HG03571 (cell line): Measurements from ENCODE around the gene MEGF6.

Experiments
- ATAC-seq: cut with Tn5 transposase; IDR thresholded peaks from one replicate; pipeline ENCODE4 v1.9.1; 2021; ENCODE audit not compliant: unreplicated experiment

MEGF6 gene

DNA sequence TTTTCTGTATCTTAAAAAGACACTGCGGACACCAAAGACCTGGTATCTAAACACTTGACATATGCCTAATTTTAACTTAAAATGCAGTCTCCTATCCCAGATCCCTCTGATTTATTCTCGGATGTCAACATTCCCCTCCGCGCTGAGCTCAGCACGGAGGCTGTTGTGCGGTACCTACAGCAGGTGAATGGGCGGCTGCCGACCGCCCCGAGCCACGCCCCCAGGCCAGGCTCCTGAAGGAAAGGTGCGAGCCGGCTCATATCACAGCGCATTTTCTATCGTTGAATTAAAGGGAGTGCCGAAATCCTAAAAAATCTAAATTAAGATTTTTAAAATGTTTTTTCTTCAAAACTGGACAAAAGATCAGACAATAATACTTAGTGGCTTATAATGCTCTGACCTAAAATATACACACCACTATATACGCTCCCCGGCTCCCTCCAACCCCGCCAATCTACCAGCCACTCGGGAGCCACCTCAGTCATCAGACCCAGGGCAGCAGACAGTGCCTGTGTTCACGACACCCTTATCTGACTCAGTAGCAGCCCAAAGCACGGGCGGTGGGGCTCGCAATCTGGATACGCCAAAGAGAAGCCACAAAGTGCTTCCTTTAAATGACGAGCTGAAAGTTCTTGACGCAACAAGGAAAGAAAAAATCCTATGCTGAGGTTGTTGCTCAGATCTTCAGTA is 34.5 kb upstream of the MEGF6 start:
- no peak for ATAC-seq

DNA sequence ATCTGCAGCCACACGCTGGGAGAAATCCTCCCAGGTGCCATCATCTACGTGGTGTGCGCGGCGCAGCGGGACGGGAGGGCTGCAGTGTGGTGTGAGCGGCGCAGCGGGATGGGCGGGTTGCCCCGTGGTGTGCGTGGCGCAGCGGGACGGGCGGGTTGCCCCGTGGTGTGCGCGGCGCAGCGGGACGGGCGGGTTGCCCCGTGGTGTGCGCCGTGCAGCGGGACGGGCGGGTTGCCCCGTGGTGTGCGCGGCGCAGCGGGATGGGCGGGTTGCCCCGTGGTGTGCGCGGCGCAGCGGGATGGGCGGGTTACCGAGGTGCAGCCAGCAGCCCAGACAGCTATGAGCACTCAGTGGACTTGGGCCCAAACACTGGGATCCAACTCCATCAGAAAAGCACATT is 33.9 kb upstream of the MEGF6 start:
- no peak for ATAC-seq

DNA sequence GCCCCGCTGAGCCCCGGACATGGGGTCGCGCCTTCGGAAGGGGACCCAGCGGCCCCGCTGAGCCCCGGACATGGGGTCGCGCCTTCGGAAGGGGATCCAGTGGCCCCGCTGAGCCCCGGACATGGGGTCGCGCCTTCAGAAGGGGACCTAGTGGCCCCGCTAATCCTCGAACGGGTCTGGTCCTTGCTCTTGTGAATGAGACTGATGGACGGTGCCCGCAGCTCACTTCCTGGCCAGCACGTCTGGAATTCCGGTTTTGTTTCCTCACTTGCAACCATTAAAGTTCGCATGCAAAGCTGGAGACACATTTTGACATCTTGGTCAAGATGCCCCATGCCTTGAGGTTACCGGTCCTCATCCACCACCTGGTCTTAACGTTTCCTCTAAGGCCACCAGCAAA is 33.0 kb upstream of the MEGF6 start:
- no peak for ATAC-seq

DNA sequence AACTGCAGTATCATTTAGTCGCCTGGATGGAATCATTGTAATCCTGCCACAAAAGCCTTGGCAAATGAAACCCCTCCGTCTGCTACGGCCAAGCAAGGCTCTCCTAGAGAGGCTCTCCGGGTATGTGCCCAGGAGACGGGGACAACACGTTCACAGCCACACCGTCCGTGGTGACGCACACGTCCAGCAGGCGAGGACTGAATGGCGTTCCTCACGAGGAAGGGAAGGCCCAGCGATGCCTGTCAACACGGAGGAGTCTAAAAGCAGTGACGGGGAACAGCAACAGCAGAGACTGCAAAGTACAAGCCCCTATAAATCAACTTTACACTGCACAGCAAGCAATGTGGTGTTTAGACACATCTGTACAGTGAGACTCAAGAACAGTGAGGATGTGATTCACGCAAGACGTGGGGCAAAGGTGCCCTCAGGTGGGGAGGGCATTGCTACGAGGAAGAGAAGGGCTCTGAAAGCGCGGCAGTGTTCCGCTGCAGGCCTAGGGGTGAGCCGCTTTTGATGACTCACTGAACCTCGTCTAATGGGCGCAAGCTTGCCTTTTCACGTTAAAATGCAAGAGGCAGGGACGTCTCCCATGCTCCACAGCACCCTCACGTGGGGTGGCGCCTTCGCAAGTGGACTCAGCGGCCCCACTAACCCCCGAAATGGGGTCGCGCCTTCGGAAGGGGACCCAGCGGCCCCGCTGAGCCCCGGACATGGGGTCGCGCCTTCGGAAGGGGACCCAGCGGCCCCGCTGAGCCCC is 31.8 kb upstream of the MEGF6 start:
- no peak for ATAC-seq

DNA sequence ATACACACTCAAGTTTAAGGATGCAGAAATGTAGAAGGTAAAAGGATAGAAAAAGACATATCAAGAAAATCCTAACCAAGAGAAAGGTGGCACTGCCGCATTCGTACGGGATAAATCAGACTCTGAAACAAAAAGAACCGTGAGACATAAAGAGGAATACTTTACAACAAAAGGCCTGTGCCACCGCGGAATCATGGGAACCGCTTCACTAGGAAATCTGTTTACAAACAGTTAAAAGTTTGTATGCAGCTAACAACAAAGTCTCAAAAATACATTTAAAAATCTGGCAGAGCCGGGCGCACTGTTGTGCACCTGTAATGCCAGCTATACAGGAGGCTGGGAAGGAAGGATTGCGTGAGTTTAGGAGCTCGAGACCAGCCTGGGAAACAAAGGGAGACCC is 30.5 kb upstream of the MEGF6 start:
- no peak for ATAC-seq

DNA sequence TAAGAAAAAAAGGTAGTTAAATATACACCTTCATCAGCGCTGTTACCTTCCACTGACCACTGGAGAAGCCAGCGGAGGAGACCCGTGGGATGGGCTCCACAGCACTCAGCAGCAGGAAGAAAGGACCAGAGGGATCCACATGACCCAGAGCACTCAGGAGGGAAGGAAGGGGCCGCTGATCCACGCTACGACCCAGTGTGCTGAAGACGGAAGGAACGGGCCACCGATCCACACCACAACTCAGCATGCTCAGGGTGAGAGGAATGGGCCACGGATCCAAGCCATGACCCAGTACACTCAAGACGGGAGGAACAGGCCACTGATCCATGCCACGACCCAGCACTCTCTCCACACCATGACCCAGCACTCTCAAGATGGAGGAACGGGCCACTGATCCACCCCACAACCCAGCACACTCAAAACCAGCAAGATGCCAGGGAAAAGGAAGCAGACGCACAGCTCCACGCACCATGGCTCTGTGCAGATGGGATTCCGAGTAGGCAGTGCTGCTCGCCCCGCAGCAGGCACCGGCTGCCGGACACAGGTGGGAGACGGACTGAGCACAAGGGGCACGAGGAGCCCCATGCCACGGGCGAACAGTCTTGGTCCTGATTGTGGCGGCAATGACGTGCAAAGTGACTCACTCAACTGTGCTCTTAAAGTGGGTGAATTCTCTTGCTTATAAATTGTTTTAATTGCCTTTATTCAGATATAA is 29.9 kb upstream of the MEGF6 start:
- ATAC-seq = no peak

DNA sequence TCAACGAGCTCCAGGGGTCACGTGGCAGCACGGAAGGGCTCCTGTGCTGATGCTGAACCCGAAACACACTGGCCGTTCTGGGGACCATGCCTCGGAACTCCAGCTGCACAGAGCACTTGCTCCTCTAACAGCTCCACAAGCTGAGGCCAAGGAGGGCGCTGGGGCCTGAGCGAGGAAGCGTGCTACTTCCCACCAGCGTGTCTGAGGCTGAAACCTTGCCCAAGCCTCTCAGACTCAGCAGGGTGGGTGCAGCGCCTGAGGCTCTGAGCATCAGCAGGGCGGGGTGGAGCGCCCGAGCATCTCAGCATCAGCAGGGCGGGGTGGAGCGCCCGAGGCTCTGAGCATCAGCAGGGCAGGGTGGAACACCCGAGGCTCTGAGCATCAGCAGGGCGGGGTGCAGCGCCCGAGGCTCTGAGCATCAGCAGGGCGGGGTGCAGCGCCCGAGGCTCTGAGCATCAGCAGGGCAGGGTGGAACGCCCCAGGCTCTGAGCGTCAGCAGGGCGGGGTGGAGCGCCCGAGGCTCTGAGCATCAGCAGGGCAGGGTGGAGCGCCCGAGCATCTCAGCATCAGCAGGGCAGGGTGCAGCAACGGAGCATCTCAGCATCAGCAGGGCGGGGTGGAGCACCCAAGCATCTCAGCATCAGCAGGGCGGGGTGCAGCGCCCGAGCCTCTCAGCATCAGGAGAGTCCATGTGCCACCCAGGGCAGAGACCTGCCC is 29.0 kb upstream of the MEGF6 start:
- ATAC-seq = no peak

DNA sequence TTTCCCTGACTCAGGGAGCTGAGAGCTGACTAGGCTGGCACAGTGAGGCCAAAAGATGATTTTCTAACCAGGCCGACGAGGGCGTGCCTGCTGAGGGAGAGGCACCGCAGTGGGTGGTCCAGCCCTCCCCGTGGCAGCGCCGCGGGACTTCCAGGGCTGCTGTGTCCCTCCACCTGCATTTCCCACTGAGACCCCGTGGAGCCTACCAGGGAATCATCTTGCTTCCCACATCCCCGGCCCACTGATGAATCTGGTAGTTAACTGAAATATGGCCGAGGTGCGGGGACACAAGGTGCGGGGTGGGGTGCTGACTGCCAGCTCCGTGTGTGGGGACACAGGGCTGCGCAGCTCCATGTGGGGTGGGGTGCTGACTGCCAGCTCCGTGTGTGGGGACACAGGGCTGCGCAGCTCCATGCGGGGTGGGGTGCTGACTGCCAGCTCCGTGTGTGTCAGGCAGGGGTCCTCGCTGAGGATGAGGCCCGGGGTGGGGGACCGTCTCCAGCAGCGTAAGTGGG is 28.1 kb upstream of the MEGF6 start:
- ATAC-seq = no peak

DNA sequence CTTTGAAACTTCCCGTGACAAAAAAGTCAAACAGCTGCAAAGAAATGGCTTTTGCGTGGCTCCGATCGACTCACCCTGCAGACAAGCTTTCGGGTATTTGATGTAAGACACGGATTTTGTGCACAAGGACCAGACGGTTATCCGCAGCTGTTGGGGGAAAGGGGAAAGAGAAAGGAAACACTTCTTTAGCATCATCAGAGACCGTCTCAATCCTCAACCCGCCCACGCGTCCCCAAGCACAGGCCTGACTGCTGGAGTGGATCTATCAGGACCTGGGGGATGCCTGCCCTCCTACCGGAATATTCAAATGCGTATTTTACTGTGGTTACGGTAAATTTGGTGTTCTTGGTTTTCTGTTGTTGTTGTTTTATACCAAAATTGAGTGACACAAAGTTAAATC is 27.4 kb upstream of the MEGF6 start:
- no peak for ATAC-seq

DNA sequence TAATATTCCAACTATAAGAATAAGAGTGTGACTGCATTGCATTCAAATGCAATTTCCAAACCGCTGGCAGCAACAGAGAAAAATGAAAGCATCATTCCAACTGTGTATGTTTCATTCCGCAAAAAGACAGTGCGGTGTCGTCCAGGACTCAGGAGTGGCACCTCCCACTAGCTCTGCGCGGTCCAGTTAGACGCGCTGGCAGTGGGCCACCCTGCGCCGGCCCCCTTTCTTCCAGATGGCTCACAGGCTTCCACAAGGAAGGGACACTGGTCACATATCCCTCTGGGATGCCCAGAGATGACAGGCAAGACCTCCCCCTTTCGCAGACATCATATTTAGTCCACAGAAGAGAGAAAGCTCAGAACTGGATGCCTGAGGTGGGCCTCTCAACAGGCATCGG is 26.7 kb upstream of the MEGF6 start:
- no peak for ATAC-seq

DNA sequence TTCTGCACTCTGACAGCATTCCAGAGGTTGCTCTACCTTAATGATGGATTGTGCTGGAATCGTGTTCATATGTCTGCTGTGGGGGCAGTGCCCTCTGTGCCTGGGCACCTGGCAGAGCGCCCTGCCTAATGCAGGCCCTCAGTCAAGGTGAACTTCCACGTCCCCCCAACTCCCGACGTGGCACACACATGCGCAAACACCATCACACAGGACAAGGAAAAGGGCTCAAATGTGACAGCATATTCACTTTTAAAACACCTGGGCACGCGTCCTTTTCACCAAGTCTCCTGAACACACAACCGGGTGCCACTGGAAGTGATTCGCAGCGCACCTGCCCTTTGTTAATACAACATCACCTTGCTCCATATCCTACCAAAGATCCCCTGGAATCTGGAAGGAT is 25.2 kb upstream of the MEGF6 start:
- no peak for ATAC-seq

DNA sequence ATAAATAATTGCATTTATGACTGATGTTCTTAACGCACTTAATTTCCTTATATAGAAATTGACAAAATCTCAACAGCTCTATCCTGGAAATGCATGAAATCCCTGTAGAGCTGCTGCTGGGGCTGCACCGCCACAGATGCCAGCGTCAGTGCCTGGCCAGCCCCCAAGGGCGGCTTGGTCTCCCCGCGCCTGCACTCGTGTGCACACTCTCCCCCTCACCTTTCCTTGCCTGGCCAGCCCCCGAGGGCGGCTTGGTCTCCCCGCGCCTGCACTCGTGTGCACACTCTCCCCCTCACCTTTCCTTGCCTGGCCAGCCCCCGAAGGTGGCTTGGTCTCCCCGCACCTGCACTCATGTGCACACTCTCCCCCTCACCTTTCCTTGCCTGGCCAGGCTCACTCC is 24.8 kb upstream of the MEGF6 start:
- no peak for ATAC-seq

DNA sequence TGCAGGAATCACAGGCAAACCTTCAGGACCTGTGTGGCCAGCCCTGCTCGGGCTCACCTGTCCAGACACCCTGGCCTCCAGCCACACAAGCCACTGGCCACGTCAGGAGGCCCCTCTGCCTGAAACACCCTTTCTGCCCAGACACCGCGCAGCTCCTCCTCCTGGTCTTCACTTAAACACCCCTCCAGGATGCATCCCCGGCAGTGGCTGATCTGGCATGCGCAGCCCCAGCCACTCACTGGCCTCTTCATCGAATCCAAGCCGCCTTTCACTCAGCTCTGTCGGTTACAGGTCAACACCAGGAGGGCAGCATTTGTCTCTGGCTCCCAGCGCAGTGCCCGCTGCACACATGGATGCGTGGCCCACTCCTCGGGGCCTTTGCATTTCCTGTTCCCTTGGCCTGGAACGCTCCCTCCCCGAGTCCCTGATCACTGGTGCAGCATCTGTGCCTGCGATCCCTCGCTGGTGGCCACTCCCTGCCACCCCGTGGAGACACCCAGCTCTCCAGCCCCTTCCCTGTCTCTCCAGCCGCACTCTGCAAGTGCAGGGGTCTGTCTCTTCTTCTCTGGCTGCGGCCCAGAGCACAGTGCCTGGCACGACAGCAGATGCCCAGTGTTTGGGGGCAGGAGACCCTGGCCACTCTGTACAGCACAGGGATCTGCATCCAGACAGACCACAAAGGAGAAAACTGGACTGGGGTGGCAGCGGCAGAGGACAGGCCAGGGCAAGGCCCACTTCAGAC is 22.9 kb upstream of the MEGF6 start:
- no peak for ATAC-seq

DNA sequence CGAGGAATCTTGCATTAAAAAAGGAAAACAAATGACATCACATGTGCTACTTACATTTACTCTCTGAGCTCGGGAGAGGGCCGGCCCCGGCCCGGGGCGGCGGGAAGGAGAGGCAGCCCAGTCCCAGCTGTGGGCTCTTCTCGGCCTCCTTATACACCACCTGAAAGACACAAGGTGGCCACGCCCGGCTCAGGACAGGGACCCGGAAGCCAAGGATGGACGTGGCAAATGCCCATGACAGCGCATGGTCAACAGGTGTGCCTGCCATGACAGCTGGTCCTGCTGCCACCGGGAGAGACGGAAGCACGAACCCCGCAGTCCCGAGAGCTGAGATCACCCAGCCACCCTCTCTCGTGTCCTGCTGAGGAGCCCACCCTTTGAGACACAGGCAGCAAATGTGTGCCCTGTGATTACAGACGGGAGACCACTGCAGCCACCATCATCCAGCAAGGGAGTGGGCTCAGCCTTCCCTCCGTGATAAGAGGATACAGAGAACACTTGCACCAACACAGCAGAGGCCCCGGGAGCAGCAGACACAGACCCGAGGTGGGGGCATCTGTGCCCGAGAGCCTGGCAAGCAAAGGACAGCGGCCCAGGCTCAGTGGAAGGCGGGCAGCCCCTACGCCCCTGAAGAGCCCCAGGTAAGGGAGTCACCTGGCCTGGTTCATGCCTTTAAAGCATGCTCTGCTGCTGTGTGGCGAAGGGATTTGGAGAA is 22.2 kb upstream of the MEGF6 start:
- no peak for ATAC-seq

DNA sequence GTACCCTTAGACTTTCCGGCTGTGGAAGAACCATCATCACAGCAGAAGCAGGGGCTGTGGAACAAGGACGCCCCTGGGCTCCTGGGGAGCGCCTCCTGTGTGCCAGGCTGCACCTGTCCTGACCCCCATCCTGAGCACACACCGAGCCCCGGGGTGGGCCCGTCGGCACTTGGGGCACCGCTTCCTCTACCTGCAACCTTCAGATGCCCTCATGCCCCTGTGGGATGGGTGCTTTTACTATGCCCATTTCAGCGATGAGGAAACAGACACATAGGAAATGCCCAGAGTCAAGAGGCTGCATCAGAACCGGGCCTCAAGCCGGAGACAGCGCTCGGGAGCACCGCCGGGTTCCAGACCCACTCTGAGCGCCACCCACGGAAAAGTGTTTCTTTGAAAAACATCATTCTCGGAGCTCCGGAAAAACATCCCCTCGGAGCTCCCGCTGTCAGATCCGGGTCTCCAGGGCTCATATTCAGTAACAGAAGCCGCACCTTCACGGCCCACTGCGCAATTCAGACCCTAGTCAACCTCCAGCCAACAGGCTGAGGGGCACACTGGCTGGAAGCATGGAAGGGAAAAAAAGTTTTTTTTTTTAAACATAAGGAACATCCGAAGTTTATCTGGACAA is 21.5 kb upstream of the MEGF6 start:
- no peak for ATAC-seq

DNA sequence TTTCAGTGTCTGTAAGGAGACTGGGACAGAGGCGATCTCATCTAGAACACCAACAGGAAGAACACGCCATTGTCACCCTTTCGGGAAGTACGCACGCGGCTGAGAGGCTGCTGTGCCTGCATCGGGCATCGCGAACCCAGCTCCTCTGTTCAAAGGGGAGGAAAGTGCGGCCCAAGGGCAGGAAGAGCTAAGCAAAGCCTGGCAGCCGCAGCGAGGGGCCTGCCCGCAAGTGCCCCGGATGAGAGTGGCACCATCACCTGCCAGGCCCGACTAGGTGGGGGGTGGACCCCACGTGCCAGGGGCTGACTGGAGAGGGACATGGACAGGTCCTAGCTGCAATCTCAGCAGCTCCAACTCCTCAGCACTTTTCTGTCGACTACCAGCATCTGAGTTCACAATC is 21.0 kb upstream of the MEGF6 start:
- ATAC-seq = no peak

DNA sequence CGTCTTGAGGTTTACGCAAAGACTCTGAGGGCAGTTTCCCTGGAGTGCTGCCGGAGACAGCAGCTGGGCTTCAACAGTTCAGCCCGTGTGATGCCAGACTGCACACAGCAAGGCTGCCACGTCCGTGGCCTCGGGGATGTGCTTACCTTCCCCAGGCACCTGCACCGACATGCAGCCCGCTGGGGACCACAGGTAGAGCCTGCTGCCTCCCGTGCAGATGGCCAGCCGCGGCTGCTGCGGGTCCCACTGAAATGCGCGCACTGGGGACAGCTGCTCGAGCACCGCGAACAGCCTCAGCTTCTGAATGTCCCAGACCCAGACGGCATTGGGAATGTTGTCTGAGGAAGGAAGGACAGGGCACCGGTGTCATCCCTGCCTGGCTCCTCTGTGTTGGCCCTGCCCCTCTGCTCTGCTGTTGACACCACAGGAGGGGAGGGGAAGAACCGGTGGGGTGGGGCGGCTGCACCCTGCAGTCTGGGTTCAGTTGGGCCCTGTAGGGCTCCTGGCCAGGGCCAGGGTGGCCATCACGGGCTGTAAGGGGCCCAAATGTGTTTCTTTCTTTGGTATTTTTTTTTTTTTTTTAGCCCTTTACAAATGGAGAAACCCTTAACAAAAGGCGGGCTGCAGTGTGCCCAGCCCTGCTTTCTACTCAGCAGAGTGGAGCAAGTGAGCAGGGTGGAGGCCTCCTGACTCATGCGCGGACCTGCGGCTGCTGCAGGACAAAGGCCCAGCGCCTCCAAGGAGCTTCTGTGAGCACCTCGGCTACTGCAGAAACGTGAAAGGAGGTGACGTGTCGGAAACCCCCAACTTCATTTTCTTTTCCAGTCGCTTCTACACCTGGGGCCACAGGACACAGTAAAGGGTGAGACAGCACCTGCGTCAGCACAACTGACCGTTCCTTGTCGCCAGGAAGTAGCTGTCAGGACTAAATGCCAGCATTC is 20.3 kb upstream of the MEGF6 start:
- no peak for ATAC-seq

DNA sequence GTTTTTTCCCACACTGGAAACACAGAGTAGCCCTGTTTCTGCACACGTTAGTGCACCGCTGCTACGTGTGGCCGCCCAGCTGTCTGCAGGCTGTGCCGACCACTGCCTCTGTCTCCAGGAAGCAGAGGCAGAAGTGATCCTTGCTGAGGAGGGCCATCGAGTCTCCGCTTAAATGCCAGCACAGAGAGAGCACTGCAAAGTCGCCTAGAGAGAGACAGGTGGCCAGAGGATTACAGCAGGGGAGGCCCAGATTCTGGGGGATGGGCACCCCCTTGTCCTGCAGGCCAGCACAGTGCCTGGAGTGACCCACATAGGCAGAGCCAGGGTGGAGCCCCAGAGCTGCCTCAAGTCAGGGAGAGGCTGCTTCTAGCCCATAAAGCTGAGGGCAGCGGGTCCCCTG is 19.6 kb upstream of the MEGF6 start:
- no peak for ATAC-seq
